Measurements from ENCODE around the gene OTOS.

- no peak for TF ChIP-seq CTCF (conservative IDR thresholded peaks at IDR 0.05 in 1 of 2, IDR thresholded peaks at IDR 0.05 in 1 of 2; ENCODE audit: extremely low read depth in 1 of 2, insufficient read depth in 1 of 2, low read depth in 1 of 2, low read length in 2 of 2)
- TF ChIP-seq EZH2 (IDR thresholded peaks at IDR 0.05; ENCODE audit: borderline replicate concordance, low read length): no peak
Observed at GRCh38 chr2:240167588-240167880, 27.1 kb upstream of the OTOS start.

Measured in mammary epithelial cell (primary cell).